Smooth muscle cell of the brain vasculature (primary cell): ENCODE results near the gene RPL37.
"Not testable (repeated sequence)": the region's sequence is repeated elsewhere in the genome, so short reads cannot be mapped to it uniquely, and the experiment has no call there.

Experiments used
- DNase-seq: peaks from one replicate; pipeline ENCODE4 v3.0.0-alpha.2; 2012; ENCODE audit warnings: low read depth, low spot score

The RPL37 gene

DNA sequence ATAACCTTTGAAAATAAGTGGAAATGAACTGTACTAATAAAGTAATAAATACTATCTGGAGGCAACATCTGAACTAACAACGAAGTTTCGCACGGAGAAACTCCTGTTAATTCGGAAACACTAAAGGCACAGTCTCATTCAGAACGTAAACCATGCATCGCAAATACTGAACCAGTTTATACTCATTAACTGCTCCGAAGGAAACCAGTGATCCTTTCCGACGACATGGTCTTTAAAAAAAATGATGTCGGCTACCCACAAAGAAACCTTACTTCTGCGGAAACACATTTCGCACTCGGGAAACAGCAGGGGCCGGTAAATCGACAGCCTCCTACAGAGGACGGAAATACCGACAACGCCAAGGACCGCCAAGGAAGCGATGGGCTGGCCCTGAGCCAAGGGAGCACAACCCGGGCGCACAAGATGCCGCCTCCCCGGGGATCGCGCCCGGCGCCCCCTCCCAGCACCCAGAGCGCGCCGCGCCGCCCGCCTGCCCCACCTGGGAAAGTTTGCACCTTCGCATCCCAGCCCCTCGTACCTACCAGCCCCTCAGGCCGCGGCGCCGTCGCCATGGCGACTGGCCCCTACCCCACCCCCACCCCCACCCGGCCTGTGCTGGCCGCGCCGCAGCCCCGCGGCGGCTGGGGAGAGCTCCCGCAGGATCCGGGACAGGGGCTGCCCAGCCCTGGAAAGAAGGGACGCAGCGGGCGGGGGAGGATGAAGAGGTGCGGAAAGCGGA, 37.6 kb downstream of the RPL37 start:
- peak; percentile 33 for DNase-seq

DNA sequence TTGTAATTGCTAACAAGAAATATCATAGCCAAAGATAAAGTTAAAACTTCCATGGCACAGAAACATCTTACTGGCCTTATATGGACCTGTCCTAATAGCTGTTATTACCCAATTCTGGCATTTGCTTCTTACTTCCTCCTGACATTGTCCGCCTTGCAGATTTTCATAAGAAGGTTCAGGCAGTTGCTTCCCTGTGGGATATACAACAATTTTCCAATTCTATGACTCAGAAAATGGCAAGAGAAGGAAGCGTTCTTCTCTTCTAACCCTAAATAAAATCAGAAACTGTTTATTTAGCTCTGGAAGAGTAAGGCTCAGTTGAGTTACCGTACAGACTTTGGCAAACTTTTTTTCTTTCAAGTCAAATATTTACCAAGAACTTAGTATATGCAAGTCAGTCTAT, 38.5 kb downstream of the RPL37 start:
- DNase-seq = no peak

DNA sequence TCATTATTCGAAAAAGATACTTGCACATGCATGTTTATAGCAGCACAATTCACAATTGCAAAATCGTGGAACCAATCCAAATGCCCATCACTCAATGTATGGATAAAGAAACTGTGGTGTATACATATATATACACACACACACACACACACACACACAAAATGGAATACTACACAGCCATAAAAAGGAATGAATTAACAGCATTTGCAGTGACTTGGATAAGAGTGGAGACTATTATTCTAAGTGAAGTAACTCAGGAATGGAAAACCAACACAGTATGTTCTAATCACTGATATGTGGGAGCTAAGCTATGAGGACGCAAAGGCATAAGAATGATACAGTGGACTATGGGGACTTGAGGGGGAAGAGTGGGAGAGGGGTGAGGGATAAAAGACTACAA, 40.1 kb downstream of the RPL37 start:
- DNase-seq = not testable (repeated sequence)

DNA sequence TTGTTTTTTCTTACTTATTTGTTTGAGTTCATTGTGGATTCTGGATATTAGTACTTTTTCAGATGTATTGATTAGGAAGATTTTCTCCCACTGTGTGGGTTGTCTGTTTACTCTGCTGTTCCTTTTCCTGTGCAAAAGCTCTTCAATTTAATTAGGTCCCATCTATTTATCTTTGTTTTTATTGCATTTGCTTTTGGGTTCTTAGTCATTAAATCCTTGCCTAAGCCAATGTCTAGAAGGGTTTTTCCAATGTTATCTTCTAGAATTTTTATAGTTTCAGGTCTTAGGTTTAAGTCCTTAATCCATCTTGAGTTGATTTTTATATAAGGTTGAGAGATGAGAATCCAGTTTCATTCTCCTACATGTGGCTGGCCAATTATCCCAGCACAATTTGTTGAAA, 40.7 kb downstream of the RPL37 start:
- not testable (repeated sequence) for DNase-seq

DNA sequence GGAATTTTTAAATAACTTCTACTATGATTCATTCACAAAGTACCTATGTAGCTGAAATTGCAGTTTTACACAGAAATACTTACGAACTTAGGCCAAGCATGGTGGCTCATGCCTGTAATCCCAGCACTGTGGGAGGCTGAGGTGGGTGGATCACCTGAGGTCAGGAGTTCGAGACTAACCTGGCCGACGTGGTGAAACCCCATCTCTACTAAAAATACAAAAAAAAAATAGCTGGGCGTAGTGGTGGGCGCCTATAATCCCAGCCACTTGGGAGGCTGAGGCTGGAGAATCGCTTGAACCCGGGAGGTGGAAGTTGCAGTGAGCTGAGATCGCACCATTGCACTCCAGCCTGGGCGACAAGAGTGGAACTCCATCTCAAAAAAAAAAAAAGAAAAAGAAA, 42.3 kb downstream of the RPL37 start:
- not testable (repeated sequence) for DNase-seq

DNA sequence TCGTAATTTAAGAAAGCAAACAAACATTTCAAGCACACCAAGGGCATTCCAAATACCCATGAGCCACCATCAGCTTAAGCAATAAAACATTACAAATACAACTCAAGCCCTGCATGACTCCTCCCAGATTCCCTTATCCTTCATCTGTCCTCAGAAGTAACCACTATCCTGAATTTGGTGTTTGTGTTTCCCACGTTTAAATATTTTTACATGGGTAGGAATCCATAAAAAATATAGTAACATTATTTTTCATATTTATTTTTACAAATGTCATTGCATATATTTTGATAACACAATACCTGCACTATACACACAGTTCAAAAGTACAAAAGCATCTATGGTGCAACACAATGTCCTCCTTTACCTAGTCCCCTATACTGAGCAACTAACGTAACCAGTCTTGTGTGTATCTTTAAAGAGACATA, 43.3 kb downstream of the RPL37 start:
- DNase-seq = no peak

DNA sequence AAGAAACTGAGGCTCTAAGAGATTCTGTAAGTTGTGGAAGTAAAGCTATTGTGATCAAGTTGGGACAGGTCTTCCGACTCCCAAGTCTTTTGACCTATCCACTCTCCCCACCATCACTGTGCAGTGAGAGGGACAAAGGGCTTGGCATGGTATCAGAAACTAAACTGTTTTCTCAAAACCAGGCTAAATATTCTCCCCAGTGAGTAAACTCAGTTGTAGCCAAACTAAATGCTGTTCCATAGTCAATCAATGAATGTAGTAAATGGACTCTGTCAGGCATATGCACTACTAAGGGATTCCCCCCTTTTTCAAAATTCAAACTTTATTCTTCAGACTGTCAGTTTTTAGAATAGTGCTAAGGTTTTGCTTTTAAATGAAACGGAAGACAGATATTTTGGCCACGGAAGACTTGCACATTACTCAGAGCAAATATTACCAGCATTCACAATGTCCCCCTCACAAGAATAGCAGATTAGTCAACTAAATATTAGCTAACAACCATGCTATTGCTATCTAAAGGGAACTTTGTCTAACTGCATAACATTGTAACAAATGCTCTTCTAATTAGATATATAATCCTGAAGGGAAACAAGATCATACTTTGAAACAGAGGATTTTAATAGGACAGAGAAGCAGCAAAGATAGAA, 44.0 kb downstream of the RPL37 start:
- DNase-seq = no peak

DNA sequence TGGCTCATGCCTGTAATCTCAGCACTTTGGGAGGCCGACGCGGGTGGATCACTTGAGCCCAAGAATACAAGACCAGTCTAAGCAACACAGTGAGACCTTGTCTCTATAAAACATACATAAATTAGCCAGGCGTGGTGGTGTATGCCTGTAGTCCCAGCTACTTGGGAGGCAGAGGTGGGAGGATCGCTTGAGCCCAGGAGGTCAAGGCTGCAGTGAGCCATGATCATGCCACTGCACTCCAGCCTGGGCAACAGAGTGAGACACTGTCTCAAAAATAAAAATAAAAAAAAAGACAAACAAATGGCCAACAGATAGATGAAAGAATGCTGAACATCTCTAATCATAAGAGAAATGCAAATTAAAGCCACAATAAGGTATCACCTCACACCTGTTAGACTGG, 46.1 kb downstream of the RPL37 start:
- not testable (repeated sequence) for DNase-seq

DNA sequence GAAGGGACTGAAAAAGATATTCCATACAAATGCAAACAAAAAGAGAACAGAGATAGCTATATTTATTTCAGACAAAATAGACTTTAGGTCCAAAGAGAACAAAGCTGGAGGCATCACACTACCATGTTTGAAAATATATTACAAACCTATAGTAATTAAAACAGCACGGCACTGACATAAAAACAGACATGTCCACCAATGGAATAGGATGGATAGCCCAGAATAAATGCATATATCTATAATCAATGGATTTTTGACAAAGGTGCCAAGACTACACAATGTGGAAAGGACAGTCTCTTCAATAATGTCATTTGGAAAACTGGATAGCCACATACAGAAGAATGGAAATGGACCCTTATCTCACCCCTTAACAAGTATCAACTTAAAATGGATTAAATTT, 47.0 kb downstream of the RPL37 start:
- no peak for DNase-seq

DNA sequence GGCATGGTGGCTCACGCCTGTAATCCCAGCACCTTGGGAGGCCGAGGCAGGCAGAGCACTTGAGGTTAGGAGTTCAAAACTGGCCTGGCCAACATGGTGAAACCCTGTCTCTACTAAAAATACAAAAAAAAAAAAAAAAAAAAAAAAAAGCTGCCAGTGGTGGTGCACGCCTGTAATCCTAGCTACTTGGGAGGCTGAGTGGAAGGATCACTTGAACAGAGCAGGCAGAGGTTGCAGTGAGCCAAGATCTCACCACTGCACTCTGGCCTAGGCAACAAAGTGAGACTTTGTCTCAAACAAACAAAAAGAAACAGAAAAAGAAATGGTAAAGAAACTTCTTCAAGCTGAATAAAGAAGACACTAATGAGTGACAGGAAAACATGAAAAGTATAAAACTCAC, 48.4 kb downstream of the RPL37 start:
- DNase-seq = not testable (repeated sequence)

DNA sequence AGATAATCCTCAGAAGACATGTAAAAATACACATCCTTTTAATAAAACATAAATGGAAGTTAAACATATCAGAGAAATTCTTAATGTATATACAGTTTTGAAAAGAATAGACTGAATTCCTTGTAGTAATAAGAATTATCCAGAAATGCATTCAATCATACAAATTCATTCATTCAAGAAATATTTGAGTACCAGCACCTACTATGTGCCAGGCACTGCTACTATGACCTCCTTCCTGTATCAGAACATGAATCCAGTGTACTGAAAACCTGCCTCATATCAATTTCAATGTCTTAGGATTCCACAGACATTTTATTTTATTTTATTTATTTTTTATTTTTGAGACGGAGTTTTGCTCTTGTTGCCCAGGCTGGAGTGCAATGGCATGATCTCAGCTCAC, 50.1 kb downstream of the RPL37 start:
- DNase-seq = no peak

DNA sequence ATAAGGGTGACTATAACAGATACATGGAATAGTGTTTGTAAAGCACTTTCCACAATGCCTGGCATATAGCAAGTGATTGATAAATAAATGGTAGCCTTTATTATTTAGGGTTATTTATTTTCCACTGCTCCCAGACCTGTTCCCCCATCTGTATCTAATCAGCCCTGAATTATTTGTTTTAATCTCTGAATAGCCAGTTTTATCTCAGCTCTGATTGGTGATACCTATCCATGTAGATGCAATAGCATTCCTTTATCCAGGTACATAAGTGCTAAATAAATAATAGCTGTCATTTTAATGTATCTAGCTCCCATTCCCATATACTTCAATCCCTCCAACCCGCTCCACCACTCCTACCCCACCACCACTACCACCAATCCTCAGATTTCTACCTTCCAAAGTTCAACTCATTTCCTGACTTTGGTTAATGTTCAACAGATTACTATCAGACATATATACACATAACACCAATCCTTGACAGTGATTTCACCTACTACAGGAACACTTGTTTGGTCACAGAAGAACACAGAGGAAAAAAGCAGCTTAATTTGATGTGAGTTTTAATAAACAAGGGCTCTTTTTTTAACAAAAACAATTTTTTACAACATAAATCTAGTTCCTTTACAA, 50.9 kb downstream of the RPL37 start:
- DNase-seq = no peak

DNA sequence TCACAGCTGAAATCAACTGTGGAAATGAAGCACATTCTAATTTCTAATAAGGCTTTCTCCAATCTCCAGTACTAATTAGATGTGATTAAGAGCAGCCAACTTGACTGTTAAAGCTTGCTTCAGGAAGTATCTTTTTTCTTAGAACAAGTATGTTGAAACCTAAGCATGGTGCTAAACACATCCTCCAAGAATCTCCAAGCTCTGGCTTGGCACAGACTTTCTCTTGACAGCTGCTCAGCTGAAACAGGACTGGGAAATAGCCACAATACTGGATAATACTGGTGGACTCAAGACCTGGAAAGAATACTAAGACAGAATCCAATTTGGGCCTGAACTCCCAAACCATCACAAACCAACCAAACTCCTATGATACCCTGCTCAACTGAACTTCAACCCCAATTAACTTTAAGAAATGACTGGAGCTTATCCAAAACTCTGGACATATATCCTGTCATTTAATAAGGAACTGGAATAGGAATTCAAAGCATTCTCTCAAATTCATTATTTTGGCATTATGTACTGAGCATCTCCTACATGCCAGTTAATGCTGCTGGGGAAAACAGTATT, 53.1 kb downstream of the RPL37 start:
- DNase-seq = no peak

DNA sequence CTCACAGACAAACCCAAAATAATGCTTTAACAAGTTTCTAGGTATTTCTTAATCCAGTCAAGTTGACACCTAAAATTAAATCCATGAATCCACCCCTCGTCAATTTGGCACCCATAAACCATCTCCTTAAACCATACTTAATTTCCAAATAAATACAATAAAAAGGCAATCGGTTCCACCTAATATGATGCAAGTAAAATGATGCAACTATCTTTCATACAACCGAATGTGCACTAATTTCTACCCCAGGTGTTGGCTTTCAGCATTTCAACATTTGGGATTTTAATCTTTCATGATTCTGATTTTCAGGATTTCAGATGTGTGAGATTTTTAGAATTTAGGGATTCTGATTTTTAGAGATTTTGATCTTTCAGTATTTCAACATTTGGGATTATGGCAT, 54.2 kb downstream of the RPL37 start:
- DNase-seq = no peak

DNA sequence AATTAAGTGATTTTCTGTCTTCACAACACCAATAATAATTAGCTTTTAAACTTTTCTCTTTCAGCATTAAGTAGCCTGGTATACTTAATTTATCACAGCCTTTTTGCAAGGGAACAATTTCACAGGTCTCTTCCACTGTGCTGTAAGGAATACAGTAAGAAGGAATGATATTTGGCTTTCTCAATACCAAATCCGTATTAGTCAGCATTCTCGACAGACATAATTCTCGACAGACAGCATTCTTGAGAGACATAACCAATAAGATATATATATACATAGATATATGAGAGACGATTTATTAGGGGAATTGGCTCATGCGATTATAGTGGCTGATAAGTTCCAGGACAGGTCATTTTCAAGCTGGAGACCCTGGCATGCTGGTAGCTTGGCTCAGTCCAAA, 54.8 kb downstream of the RPL37 start:
- no peak for DNase-seq

DNA sequence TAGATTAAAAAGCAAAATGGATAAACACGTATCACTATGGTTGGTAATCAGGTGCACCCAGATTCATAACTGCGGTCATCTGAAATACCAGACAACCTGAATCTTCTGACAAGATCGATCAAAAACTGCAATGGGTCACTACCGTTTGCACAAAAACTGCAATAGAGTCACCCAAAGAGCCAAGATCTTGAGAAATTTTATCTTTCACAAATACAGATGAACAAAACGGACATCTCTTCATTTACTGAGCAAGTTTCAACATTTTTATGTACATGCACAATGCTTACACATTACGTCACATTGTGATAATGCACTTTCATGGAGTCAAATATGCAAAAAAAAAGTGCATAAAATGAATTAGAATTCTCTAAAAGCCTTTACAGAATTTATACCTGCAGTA, 55.5 kb downstream of the RPL37 start:
- no peak for DNase-seq

DNA sequence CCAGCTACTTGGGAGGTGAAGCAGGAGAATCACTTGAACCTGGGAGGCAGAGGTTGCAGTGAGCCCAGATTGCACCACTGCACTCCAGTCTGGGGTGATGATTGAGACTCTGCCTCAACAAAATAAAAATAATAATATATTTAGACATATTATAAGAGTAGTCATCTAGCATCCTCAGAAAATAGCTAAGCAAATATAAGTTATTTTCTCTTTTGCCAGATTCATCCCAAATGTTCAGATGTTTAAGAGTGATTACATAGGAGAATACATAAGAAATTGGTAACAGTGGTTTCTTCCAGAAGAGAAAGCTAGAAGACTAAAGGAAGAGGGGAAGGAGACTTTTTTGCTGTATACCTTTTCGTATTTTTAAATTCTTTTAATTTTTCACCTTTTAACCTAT, 56.9 kb downstream of the RPL37 start:
- no peak for DNase-seq

DNA sequence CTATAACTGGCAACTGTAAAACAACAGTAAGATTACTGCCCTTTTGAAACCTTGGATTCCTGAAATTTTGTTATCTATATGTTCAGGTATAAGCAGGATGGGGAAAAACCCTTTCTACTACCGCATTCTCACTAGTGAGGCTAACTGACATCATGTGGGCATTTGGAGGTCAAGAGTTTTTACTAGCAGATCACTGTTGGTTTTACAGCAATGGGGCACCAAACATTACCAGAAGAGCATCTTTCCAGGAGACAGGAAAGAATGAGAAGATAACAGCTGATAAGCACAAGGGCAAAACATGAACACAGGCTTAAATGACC, 58.4 kb downstream of the RPL37 start:
- DNase-seq = no peak

DNA sequence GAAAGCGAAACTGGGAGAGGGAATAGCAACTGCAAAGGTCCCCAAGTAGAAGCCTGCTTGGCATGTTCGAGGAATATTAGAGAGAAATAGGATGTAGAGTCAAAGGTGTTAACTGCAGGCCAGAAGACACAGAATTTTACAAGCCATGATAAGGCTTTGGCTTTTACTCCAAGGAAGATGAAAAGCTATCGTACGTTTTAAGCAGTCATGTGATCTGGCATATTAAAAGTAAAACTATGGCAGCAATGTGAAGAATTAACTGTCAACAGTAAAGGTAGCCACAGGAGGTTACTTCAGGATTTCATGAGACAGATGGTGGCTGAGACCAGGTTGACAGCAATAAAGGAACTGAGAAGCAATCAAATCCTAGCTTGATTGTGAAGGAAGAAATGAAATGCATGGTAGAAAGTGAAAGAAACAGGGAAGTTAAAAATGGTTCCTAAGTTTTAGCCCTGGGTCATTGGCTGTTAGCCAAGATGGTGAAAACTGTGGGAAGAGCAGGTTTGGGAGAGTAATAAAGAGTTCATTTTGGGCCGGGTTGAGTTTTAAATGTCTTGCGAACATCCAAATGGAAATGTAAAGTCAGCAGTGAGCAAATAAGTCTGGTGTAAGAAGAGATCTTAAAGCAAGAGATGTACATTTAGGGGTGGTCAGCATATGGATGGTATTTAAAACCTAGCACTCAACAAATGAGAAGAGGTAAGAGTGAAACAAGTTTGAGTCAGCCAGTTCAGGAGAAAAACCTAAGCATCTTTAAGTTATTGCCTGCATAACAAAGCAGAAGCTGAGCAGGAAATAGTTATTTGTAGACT, 59.0 kb downstream of the RPL37 start:
- DNase-seq = no peak
